ENCODE data around the gene TBC1D32.

The TBC1D32 gene

DNA sequence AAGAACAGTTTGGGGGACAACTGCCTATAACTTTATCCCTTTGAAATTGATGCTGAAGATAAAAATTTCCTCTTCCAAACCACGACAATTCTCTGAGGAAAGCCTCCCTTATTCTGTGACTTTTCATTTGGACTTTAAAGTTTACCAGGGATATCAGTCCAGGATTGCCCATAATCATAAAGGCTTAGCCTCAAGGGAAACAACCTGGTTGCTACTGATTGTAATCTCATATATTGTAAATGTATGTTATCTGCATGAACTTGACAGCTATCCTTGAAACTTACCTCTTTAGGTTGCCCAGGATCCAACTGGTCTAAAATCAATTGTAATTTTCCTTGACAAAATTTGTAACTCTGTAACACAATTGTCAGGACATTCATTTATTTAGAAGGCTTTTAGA is 23.8 kb downstream of the TBC1D32 start:
- no peak overlapping the region for H3K9ac ChIP-seq (ENCODE audit: low read depth, low read length, poor library complexity, severe bottlenecking)
- H3K9me2 ChIP-seq (replicated peaks; ENCODE audit: low read depth, low read length) = no peaks in the 10 kb centered on the region
- no peak overlapping the region for H3K4me2 ChIP-seq (ENCODE audit: low read depth, low read length, poor library complexity, severe bottlenecking)
- no peaks in the 10 kb centered on the region for H3K27me3 ChIP-seq (ENCODE audit: insufficient read depth, low read length, poor library complexity, severe bottlenecking)
- no peak overlapping the region for H3K4me3 ChIP-seq (ENCODE audit: low read length, poor library complexity, severe bottlenecking)
- H3K79me2 ChIP-seq (ENCODE audit: insufficient read depth, low read length) = no peaks in the 10 kb centered on the region
- no peaks in the 10 kb centered on the region for H4K20me1 ChIP-seq (ENCODE audit: insufficient read depth, low read length, poor library complexity, severe bottlenecking)
- H3K4me1 ChIP-seq (ENCODE audit: insufficient read depth, low read length, poor library complexity, severe bottlenecking) = no peaks in the 10 kb centered on the region
- H2AFZ ChIP-seq (ENCODE audit: low read length) = no peak overlapping the region
- H3K36me3 ChIP-seq (ENCODE audit: insufficient read depth, low read length) = no peaks in the 10 kb centered on the region
- no peaks in the 10 kb centered on the region for H3K9me3 ChIP-seq (ENCODE audit: insufficient read depth, low read depth, low read length)
- no peak for TF ChIP-seq EZH2phosphoT487 (IDR thresholded peaks at IDR 0.05; ENCODE audit: borderline replicate concordance)
- TF ChIP-seq, protein P1, sequence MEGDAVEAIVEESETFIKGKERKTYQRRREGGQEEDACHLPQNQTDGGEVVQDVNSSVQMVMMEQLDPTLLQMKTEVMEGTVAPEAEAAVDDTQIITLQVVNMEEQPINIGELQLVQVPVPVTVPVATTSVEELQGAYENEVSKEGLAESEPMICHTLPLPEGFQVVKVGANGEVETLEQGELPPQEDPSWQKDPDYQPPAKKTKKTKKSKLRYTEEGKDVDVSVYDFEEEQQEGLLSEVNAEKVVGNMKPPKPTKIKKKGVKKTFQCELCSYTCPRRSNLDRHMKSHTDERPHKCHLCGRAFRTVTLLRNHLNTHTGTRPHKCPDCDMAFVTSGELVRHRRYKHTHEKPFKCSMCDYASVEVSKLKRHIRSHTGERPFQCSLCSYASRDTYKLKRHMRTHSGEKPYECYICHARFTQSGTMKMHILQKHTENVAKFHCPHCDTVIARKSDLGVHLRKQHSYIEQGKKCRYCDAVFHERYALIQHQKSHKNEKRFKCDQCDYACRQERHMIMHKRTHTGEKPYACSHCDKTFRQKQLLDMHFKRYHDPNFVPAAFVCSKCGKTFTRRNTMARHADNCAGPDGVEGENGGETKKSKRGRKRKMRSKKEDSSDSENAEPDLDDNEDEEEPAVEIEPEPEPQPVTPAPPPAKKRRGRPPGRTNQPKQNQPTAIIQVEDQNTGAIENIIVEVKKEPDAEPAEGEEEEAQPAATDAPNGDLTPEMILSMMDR (conservative IDR thresholded peaks at IDR 0.05; ENCODE audit: low read length) = no peak
- H3F3A ChIP-seq (ENCODE audit: low read depth) = no peaks in the 10 kb centered on the region

DNA sequence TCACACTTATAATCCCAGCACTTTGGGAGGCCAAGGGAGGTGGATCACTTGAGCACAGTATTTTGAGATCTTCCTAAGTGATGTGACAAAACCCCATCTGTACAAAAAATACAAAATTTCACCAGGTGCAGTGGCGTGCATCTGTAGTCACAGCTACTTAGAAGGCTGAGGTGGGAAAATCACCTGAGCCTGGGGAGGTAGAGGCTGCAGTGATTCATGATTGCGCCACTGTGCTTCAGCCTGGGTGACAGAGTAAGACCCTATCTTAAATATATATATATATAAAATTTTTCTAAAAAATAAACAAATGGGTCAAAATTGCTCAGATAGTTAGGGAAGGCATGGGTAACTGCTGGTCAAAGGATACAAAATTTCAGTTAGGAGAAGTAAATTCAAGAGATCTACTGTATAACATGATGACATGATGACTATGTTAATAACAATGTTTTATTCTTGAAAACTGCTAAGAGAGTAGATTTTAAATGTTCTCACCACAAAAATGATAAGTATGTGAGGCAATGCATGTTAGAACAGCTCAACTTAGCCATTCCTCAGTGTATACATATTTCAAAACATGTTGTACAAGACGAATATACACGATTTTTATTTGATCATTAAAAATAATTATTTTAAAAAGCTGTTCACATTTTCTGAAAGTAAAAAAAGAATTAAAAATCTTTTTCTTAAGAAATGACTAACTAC is 24.4 kb downstream of the TBC1D32 start:
- no peaks in the 10 kb centered on the region for H4K20me1 ChIP-seq (ENCODE audit: insufficient read depth, low read length, poor library complexity, severe bottlenecking)
- H3K9me2 ChIP-seq (replicated peaks; ENCODE audit: low read depth, low read length) = no peaks in the 10 kb centered on the region
- H3K36me3 ChIP-seq (ENCODE audit: insufficient read depth, low read length) = no peaks in the 10 kb centered on the region
- H3K4me2 ChIP-seq (ENCODE audit: low read depth, low read length, poor library complexity, severe bottlenecking) = no peak overlapping the region
- no peak overlapping the region for H3K4me3 ChIP-seq (ENCODE audit: low read length, poor library complexity, severe bottlenecking)
- no peak for TF ChIP-seq EZH2phosphoT487 (IDR thresholded peaks at IDR 0.05; ENCODE audit: borderline replicate concordance)
- TF ChIP-seq, protein P1 (conservative IDR thresholded peaks at IDR 0.05; ENCODE audit: low read length) = no peak
- H3K9ac ChIP-seq (ENCODE audit: low read depth, low read length, poor library complexity, severe bottlenecking) = no peak overlapping the region
- no peak overlapping the region for H2AFZ ChIP-seq (ENCODE audit: low read length)
- no peaks in the 10 kb centered on the region for H3F3A ChIP-seq (ENCODE audit: low read depth)
- no peaks in the 10 kb centered on the region for H3K27me3 ChIP-seq (ENCODE audit: insufficient read depth, low read length, poor library complexity, severe bottlenecking)
- H3K4me1 ChIP-seq (ENCODE audit: insufficient read depth, low read length, poor library complexity, severe bottlenecking) = no peaks in the 10 kb centered on the region
- H3K79me2 ChIP-seq (ENCODE audit: insufficient read depth, low read length) = no peaks in the 10 kb centered on the region
- H3K9me3 ChIP-seq (ENCODE audit: insufficient read depth, low read depth, low read length) = no peaks in the 10 kb centered on the region

DNA sequence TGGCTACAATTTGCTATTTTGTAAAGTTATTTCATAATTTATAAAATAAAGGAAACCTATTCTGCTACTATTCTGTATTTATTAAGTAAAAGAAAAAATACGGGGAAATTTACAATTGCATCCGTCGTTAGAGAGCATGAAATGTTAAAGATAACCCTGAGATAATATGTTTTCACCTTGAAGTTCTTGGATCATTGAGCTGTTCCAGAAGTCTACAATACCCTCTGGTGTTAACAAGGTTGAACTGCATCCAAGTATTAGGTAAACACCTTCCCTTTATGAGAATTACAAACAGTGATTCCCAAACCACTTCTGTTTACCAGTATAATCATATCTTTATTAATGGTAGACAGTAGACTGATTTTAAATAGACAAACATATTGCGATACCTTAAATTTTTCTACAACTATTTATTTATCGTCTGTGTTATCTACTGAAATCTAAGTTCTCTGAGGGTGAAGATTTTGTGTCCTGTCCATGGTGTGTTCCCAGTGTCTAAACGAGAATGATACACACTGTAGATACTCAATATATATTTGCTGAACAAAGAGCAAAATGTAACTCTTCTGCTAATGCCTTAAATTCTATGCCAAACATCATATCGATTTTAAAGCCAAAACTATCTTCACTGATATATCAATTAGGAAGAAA is 28.2 kb downstream of the TBC1D32 start:
- Histone ChIP-seq H3K4me3 (ENCODE audit: low read length, poor library complexity, severe bottlenecking) (no peak overlapping the region), H3K79me2 (ENCODE audit: insufficient read depth, low read length) (no peaks in the 10 kb centered on the region), H3K9ac (ENCODE audit: low read depth, low read length, poor library complexity, severe bottlenecking) (no peak overlapping the region), H4K20me1 (ENCODE audit: insufficient read depth, low read length, poor library complexity, severe bottlenecking) (no peaks in the 10 kb centered on the region), H3K4me1 (ENCODE audit: insufficient read depth, low read length, poor library complexity, severe bottlenecking) (no peaks in the 10 kb centered on the region), H3K4me2 (ENCODE audit: low read depth, low read length, poor library complexity, severe bottlenecking) (no peak overlapping the region), H3K27me3 (ENCODE audit: insufficient read depth, low read length, poor library complexity, severe bottlenecking) (no peaks in the 10 kb centered on the region), H2AFZ (ENCODE audit: low read length) (no peak overlapping the region), H3K36me3 (ENCODE audit: insufficient read depth, low read length) (no peaks in the 10 kb centered on the region), H3K9me2 (replicated peaks; ENCODE audit: low read depth, low read length) (no peaks in the 10 kb centered on the region), H3K9me3 (ENCODE audit: insufficient read depth, low read depth, low read length) (no peaks in the 10 kb centered on the region), H3F3A (ENCODE audit: low read depth) (no peaks in the 10 kb centered on the region)
- TF ChIP-seq EZH2phosphoT487 (IDR thresholded peaks at IDR 0.05; ENCODE audit: borderline replicate concordance) = no peak
- TF ChIP-seq, protein P1 (conservative IDR thresholded peaks at IDR 0.05; ENCODE audit: low read length) = peak; percentile 76

All from Loucy (cell line).